HCT116 (cell line): ENCODE results near the gene STK11. TPM values are rescaled to one million over a fixed set of nuclear protein-coding genes. Genes with fewer than 3 reads are reported as not detected.

Experiments used
- ATAC-seq: fragments of 200-7000 bp; cut with Tn5 transposase; 2 replicates; pipeline ENCODE4 v1.9.1; 2020; ENCODE audit warnings: mild to moderate bottlenecking, moderate library complexity
- BruUV-seq: library from RNA; stranded (reverse); fragments of 400-500 nt; replicated peaks from 2 replicates; lab custom pipeline; 2021; lab: Mats Ljungman, UMichigan
- CTCF ChIA-PET: fragments of 300-600 bp; sonication (Branson Sonifier 250); formaldehyde crosslinking; loops from one replicate; lab custom pipeline; 2021; ENCODE audit warnings: antibody characterized with exemption; lab: Charles Lee
- POLR2A ChIA-PET: fragments of 300-600, 350-600 bp; sonication (Branson Sonifier 250); formaldehyde crosslinking; loops from one replicate; lab custom pipeline; 2021; ENCODE audit warnings: antibody characterized with exemption; lab: Charles Lee
- RAD21 ChIA-PET, 2 experiments: fragments of 300-600 bp; sonication (Branson Sonifier 250); formaldehyde crosslinking; loops; one replicate each; lab custom pipeline; 2023; ENCODE audit warnings: low total read pairs in 2 of 2; ENCODE audit not compliant: uncharacterized antibody in 2 of 2, unreplicated experiment in 2 of 2, low non-redundant PET in 1 of 2; lab: Charles Lee
- DNase-seq: peaks from one replicate; pipeline ENCODE4 v3.0.0-alpha.2; 2010; ENCODE audit warnings: low read depth, low spot score
- H2AFZ ChIP-seq: fragments of 200-600 bp; shearing (Covaris generic), sonication (generic); 2 replicates; pipeline ENCODE4 v1.6.1; 2017; ENCODE audit warnings: low read depth, mixed run types, mixed read lengths, antibody characterized with exemption, low read length; ENCODE audit not compliant: poor library complexity, severe bottlenecking
- H3K27ac ChIP-seq: 2 replicates; pipeline ENCODE4 v1.5.1; 2012; ENCODE audit warnings: low read depth, low read length
- H3K27me3 ChIP-seq: fragments of 200-600 bp; sonication (generic); 2 replicates; pipeline ENCODE4 v1.6.1; 2016; ENCODE audit warnings: mixed run types, low read length, mixed read lengths; ENCODE audit not compliant: insufficient read depth
- H3K36me3 ChIP-seq, 2 experiments: fragments of 200-500 bp in 1 of 2; fragments of 200-600 bp in 1 of 2; sonication (Bioruptor generic) in 1 of 2; sonication (generic) in 1 of 2; 2 replicates each; pipeline versions ENCODE4 v1.5.1 to v1.6.1; 2014 to 2016; ENCODE audit warnings: low read length in 2 of 2, inconsistent platforms in 1 of 2, mixed read lengths in 1 of 2, mixed run types in 1 of 2; ENCODE audit not compliant: insufficient read depth in 2 of 2, control insufficient read depth in 1 of 2
- H3K4me1 ChIP-seq, 2 experiments: fragments of 200-600 bp in 1 of 2; sonication (generic) in 1 of 2; 2 replicates each; pipeline versions ENCODE4 v1.5.1 to v1.6.1; 2012 to 2017; ENCODE audit warnings: low read length in 2 of 2, inconsistent platforms in 1 of 2, mild to moderate bottlenecking in 1 of 2, mixed read lengths in 1 of 2, mixed run types in 1 of 2, moderate library complexity in 1 of 2; ENCODE audit not compliant: insufficient read depth in 2 of 2, control insufficient read depth in 1 of 2
- H3K4me2 ChIP-seq: fragments of 200-600 bp; sonication (generic); 2 replicates; pipeline ENCODE4 v1.6.1; 2017; ENCODE audit warnings: mixed run types, low read length, mixed read lengths
- H3K4me3 ChIP-seq, 2 experiments: fragments of 200-600 bp in 1 of 2; sonication (generic) in 1 of 2; replicated peaks in 1 of 2; 2 replicates each; pipeline ENCODE4 v1.5.1; 2011 to 2016; ENCODE audit warnings: low read length in 2 of 2, control low read depth in 1 of 2, low read depth in 1 of 2, mild to moderate bottlenecking in 1 of 2, mixed read lengths in 1 of 2, mixed run types in 1 of 2
- H3K79me2 ChIP-seq: fragments of 200-600 bp; sonication (generic); 2 replicates; pipeline ENCODE4 v1.6.1; 2017; ENCODE audit warnings: mild to moderate bottlenecking, mixed run types, low read length, moderate library complexity, mixed read lengths; ENCODE audit not compliant: insufficient read depth
- H3K9ac ChIP-seq: fragments of 200-600 bp; sonication (generic); 2 replicates; pipeline ENCODE4 v1.6.1; 2016; ENCODE audit warnings: low read length, mixed read lengths
- H3K9me2 ChIP-seq: fragments of 200-600 bp; sonication (generic), shearing (Covaris generic); 2 replicates; pipeline ENCODE4 v1.6.1; 2017; ENCODE audit warnings: mixed run types, mild to moderate bottlenecking, moderate library complexity; ENCODE audit not compliant: insufficient read depth
- H3K9me3 ChIP-seq, 2 experiments: fragments of 200-500 bp in 1 of 2; fragments of 200-600 bp in 1 of 2; sonication (Bioruptor generic) in 1 of 2; sonication (generic) in 1 of 2; 2 replicates each; pipeline ENCODE4 v1.6.1; 2014 to 2017; ENCODE audit warnings: low read length in 2 of 2, mixed read lengths in 2 of 2, inconsistent platforms in 1 of 2, low read depth in 1 of 2, mild to moderate bottlenecking in 1 of 2, mixed run types in 1 of 2, moderate library complexity in 1 of 2; ENCODE audit not compliant: control insufficient read depth in 1 of 2, insufficient read depth in 1 of 2
- H4K20me1 ChIP-seq: fragments of 200-600 bp; sonication (generic), shearing (Covaris generic); 2 replicates; pipeline ENCODE4 v1.6.1; 2017; ENCODE audit warnings: mixed run types, mild to moderate bottlenecking, moderate library complexity; ENCODE audit not compliant: insufficient read depth
- CTCF ChIP-seq, 3 experiments: fragments of 200-600 bp in 1 of 3; sonication (generic) in 1 of 3; IDR thresholded peaks in 2 of 3; conservative IDR thresholded peaks in 1 of 3; 2 replicates each; pipeline ENCODE4 v1.5.1; 2012 to 2017; ENCODE audit warnings: low read depth in 2 of 3, low read length in 2 of 3, antibody characterized with exemption in 1 of 3, borderline replicate concordance in 1 of 3, control low read depth in 1 of 3, mild to moderate bottlenecking in 1 of 3, mixed read lengths in 1 of 3, mixed run types in 1 of 3, moderate library complexity in 1 of 3; ENCODE audit not compliant: insufficient read depth in 1 of 3
- intact Hi-C: fragments of 100-400 bp; cut with micrococcal nuclease; formaldehyde crosslinking; loops from 2 replicates; pipeline ENCODE4 v1.10.0; 2022
- total RNA-seq: library from RNA; stranded (reverse); gene quantifications from one replicate; pipeline ENCODE4 v1.2.1, GENCODE V29; 2021; ENCODE audit not compliant: unreplicated experiment

The STK11 gene
- total RNA-seq, 1 experiment from 2014 or later, result 86.9 TPM

- ATAC-seq, result no peak
These were observed 27.6 kb downstream of the STK11 start for GRCh38 chr19:1233115-1233667.

More at GRCh38 chr19:1233115-1233667, 27.6 kb downstream of the STK11 start:
- Histone ChIP-seq H3K27me3 (no peaks in the 10 kb centered on the region), H3K4me2 (no peak overlapping the region), H3K9me2 (no peaks in the 10 kb centered on the region), H3K4me1 (peaks cover 12 to 33% of the 10 kb centered on the region in 2 experiments), H3K9me3 (no peaks in the 10 kb centered on the region), H3K36me3 (peaks cover 3 to 16% of the 10 kb centered on the region in 2 experiments; a peak in 3 of 4 replicates), H3K4me3 (no peak overlapping the region), H3K9ac (no peak overlapping the region), H3K79me2 (peaks cover 22% of the 10 kb centered on the region; the same call in 1 of the 2 replicates), H3K27ac (no peak overlapping the region), H4K20me1 (no peaks in the 10 kb centered on the region), H2AFZ (no peak overlapping the region)
- RAD21 ChIA-PET, result no interaction called here
- CTCF ChIA-PET, result no interaction called here
- intact Hi-C loops, result no loop called here
- POLR2A ChIA-PET, result no interaction called here
- no TSS peak for BruUV-seq
- DNase-seq, result no peak
- TF ChIP-seq CTCF (IDR thresholded peaks at IDR 0.05 in 2 of 3, conservative IDR thresholded peaks at IDR 0.05 in 1 of 3; ENCODE audit: borderline replicate concordance in 1 of 3, insufficient read depth in 1 of 3, low read depth in 2 of 3, low read length in 2 of 3), result no peak
